Measurements from ENCODE around the gene OXA1L.

Gene OXA1L

GRCh38 chr14:22822016-22822570 is 55.6 kb downstream of the OXA1L start:
- in situ Hi-C loops (cut with MboI; ENCODE audit: low sequenced_read_pairs), result no loop called here
